GM23248 (cell line): ENCODE results near the gene SH3RF3. TPM values are rescaled to one million over a fixed set of nuclear protein-coding genes. Genes with fewer than 3 reads are reported as not detected.

ENCODE experiments used
- DNase-seq: peaks from one replicate; pipeline ENCODE4 v3.0.0-alpha.2; 2015
- H2AFZ ChIP-seq: fragments of 200-600 bp; sonication (generic); 2 replicates; pipeline ENCODE4 v1.6.1; 2016; ENCODE audit warnings: antibody characterized with exemption
- H3F3A ChIP-seq: fragments of 200-600 bp; sonication (generic); 2 replicates; pipeline ENCODE4 v1.6.1; 2016; ENCODE audit warnings: mild to moderate bottlenecking, antibody characterized with exemption, mixed run types; ENCODE audit not compliant: insufficient read depth
- H3K27ac ChIP-seq: fragments of 200-600 bp; sonication (generic); 2 replicates; pipeline ENCODE4 v1.5.1; 2016; ENCODE audit warnings: mild to moderate bottlenecking
- H3K27me3 ChIP-seq: fragments of 200-600 bp; sonication (generic); replicated peaks from 2 replicates; pipeline ENCODE4 v1.6.1; 2016; ENCODE audit warnings: mild to moderate bottlenecking; ENCODE audit not compliant: insufficient read depth
- H3K36me3 ChIP-seq: fragments of 200-600 bp; sonication (generic); 2 replicates; pipeline ENCODE4 v1.6.1; 2016; ENCODE audit warnings: low read depth, mild to moderate bottlenecking
- H3K4me1 ChIP-seq: fragments of 200-600 bp; sonication (generic); 2 replicates; pipeline ENCODE4 v1.6.1; 2016; ENCODE audit warnings: mild to moderate bottlenecking; ENCODE audit not compliant: insufficient read depth
- H3K4me2 ChIP-seq: fragments of 200-600 bp; sonication (generic); one replicate; pipeline ENCODE4 v1.6.1; 2016; ENCODE audit warnings: mild to moderate bottlenecking; ENCODE audit not compliant: unreplicated experiment
- H3K4me3 ChIP-seq: fragments of 200-600 bp; sonication (generic); 2 replicates; pipeline ENCODE4 v1.5.1; 2016; ENCODE audit warnings: mild to moderate bottlenecking
- H3K79me2 ChIP-seq: fragments of 200-600 bp; sonication (generic); 2 replicates; pipeline ENCODE4 v1.6.1; 2016; ENCODE audit warnings: mild to moderate bottlenecking; ENCODE audit not compliant: insufficient read depth
- H3K9ac ChIP-seq: fragments of 200-600 bp; sonication (generic); 2 replicates; pipeline ENCODE4 v1.6.1; 2016; ENCODE audit warnings: mild to moderate bottlenecking
- H3K9me2 ChIP-seq: fragments of 200-600 bp; sonication (generic); 2 replicates; pipeline ENCODE4 v1.6.1; 2016; ENCODE audit warnings: mixed run types, mild to moderate bottlenecking, moderate library complexity; ENCODE audit not compliant: insufficient read depth
- H3K9me3 ChIP-seq: fragments of 200-600 bp; sonication (generic); one replicate; pipeline ENCODE4 v1.6.1; 2017; ENCODE audit warnings: low read depth
- H4K20me1 ChIP-seq: fragments of 200-600 bp; sonication (generic); 2 replicates; pipeline ENCODE4 v1.6.0; 2016; ENCODE audit not compliant: insufficient read depth
- EZH2 ChIP-seq: fragments of 200-600 bp; sonication (generic); IDR thresholded peaks from 2 replicates; pipeline ENCODE4 v1.6.1; 2018; ENCODE audit warnings: antibody characterized with exemption, mild to moderate bottlenecking; ENCODE audit not compliant: insufficient read depth, poor library complexity, severe bottlenecking
- EZH2phosphoT487 ChIP-seq: fragments of 200-600 bp; sonication (generic); IDR thresholded peaks from 2 replicates; pipeline ENCODE4 v1.6.1; 2018; ENCODE audit warnings: antibody characterized with exemption, moderate library complexity, mild to moderate bottlenecking, low read depth; ENCODE audit not compliant: insufficient read depth
- whole genome bisulfite sequencing, 2 experiments: methylation state at CpG; one replicate each; pipeline ENCODE4 v1.1.6; 2015 to 2017; ENCODE audit warnings: low lambda C conversion rate in 2 of 2, low coverage in 1 of 2; ENCODE audit errors: missing lambda C conversion rate in 2 of 2; 5-methylcytosine and 5-hydroxymethylcytosine counted together
- in situ Hi-C: fragments of 300-500 bp; cut with MboI; formaldehyde crosslinking; loops from 2 replicates; pipeline ENCODE4 v1.15.0; 2020
- polyA plus RNA-seq: library from polyadenylated mRNA; unstranded; fragments of >200 nt; fragmentation: Nextera tagmentation; extraction: Ambion mirVana; gene quantifications from 2 replicates; pipeline ENCODE4 v1.2.1, GENCODE V29; 2016
- total RNA-seq: library from RNA; depleted of rRNA; stranded (reverse); fragments of >200 nt; shearing (Covaris generic); gene quantifications from 2 replicates; pipeline ENCODE4 v1.2.3, GENCODE V29; 2014

SH3RF3 gene
- total and polyA plus RNA-seq, 2 experiments from 2014 or later, result 1.5 to 5.2 TPM

DNA sequence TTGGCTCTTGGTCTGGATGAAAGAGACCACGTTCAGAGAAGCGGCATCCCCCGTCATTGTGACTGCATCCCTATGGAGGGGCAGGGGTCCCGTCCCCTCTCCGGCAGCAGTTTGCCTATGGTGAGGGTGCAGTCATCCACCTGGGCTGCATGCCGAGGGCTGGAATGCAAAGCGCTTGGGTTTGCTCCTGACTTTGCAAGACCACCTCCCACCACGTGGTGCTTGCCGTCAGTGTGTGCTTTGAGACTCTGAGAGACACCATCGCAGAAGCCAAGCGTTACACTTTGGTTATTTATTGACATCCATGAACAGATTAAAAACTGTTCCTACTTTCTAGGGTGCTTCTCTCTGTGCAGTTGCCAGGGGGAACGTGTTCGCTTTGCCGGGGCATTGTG is 59.5 kb downstream of the SH3RF3 start:
- WGBS, 2 experiments, result 89 to 93% methylated on average over 14 of the region's 14 CpGs
- Histone ChIP-seq H2AFZ (no peak overlapping the region), H3K4me1 (peaks cover 23% of the 10 kb centered on the region), H3K9me3 (no peaks in the 10 kb centered on the region), H3K4me2 (no peak overlapping the region), H3K79me2 (peaks cover 43% of the 10 kb centered on the region; the same call in 1 of the 2 replicates), H4K20me1 (0 out of 2 replicates have a peak, but pooled peaks cover 6% of the 10 kb centered on the region), H3F3A (peaks cover 26% of the 10 kb centered on the region), H3K27me3 (no peaks in the 10 kb centered on the region), H3K36me3 (no peaks in the 10 kb centered on the region), H3K9me2 (no peaks in the 10 kb centered on the region), H3K27ac (no peak overlapping the region), H3K4me3 (no peak overlapping the region), H3K9ac (no peak overlapping the region)
- TF ChIP-seq EZH2phosphoT487, result no peak
- no peak for TF ChIP-seq EZH2
- no peak for DNase-seq
- in situ Hi-C loops, result no loop called here

DNA sequence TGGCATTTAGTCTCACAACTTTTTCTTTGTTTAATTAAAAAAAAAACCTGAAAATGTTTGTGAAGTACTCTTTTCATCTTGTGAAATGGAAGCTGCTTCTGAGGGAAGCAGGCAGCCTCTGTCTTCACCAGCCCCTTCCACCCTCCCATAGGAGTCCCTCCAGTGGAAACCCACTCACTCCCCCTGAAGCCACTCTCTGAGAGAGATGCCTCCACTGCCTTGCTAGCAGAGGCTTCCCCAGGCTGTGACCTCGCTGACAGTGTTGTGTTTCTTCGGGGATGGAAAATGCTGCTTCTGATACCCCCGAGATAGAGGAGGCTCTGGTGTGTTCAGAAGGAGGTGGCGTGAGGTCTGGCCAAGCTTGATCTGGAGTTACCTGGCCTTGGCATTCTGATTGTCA is 59.9 kb downstream of the SH3RF3 start:
- in situ Hi-C loops, result no loop called here
- Histone ChIP-seq H3K4me1 (peaks cover 23% of the 10 kb centered on the region), H3K9me2 (no peaks in the 10 kb centered on the region), H3K79me2 (peaks cover 40% of the 10 kb centered on the region; the same call in 1 of the 2 replicates), H3K9ac (no peak overlapping the region), H3K4me2 (no peak overlapping the region), H3K4me3 (no peak overlapping the region), H3K9me3 (no peaks in the 10 kb centered on the region), H2AFZ (no peak overlapping the region), H3F3A (peaks cover 26% of the 10 kb centered on the region), H4K20me1 (0 out of 2 replicates have a peak, but pooled peaks cover 6% of the 10 kb centered on the region), H3K27ac (no peak overlapping the region), H3K36me3 (no peaks in the 10 kb centered on the region), H3K27me3 (no peaks in the 10 kb centered on the region)
- DNase-seq, result no peak
- no peak for TF ChIP-seq EZH2phosphoT487
- TF ChIP-seq EZH2, result no peak
- 98 to 100% methylated on average over 4 of the region's 4 CpGs for WGBS, 2 experiments

DNA sequence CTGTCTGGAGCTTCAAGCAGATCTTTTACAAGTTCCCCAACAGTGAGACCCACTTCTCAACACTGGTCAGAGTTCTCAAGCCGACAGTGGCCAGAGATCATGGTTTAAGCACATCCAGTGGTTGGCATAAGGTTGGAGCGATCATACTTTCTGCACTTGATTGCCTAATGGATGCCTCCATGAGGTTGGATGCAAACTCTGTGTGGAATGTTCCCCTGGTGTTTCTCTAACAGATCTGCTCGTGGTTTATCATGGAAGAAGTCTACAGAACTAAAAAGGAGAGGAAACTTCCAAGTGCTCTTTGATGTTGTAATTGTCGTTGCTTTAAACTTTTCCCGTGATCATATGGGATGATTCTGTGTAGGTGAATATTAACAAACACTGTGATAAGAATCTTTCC is 60.7 kb downstream of the SH3RF3 start:
- Histone ChIP-seq H3K27ac (no peak overlapping the region), H3K9me3 (no peaks in the 10 kb centered on the region), H3K79me2 (peaks cover 35% of the 10 kb centered on the region; the same call in 1 of the 2 replicates), H3K36me3 (no peaks in the 10 kb centered on the region), H3K27me3 (no peaks in the 10 kb centered on the region), H4K20me1 (0 out of 2 replicates have a peak, but pooled peaks cover 6% of the 10 kb centered on the region), H3F3A (peaks cover 24% of the 10 kb centered on the region), H3K4me1 (peaks cover 20% of the 10 kb centered on the region), H3K9me2 (no peaks in the 10 kb centered on the region), H3K9ac (no peak overlapping the region), H3K4me2 (no peak overlapping the region), H3K4me3 (no peak overlapping the region), H2AFZ (no peak overlapping the region)
- in situ Hi-C loops, result no loop called here
- DNase-seq, result no peak
- TF ChIP-seq EZH2phosphoT487 (no peak), EZH2 (no peak)
- WGBS, 2 experiments, result 88 to 91% methylated on average over 5 of the region's 5 CpGs

DNA sequence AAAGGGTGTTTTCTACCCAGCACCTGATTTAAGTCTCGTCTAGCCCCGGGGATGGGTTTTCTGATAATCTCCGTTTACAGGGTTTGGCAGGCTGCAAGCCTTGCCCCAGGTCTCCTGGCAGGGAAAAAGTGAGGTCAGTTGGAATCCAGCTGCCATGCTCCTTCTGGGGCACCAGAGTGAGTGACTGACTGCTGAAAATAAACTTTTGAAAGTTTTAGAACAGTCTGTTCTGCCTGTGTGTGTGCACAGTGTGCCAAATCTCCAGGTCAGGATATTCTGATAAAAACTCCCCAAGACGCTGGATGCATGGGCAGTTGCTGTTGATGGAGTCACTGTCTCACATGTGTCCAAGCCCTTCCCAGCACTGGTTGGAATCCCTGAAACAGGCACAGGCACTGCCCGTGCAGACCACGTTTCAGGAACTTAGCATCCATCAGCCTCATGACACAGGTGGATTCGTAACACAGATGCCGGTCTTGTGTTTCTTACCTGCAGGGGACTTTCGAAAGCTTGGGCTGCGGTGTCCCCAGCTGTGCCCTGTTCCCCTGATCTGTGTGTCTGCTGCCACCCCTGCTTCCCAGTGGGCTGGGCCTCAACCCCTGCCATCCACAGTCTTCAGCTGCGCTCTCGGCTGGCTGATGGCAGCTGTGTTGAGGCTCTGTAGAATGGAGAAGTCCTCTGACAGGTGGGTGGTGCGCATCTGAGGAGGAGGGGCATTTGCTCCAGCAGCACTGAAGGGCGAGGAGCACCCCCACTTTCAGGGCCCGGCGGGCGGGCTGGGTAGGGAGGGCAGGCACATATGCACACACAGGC is 65.0 kb downstream of the SH3RF3 start:
- DNase-seq, result no peak
- 86 to 90% methylated on average over 16 to 17 of the region's 17 CpGs for WGBS, 2 experiments
- 0 out of 2 replicates have a peak, but pooled peaks cover 9% of the 10 kb centered on the region for H4K20me1 ChIP-seq

More for the DNA sequence above, 65.0 kb downstream of the SH3RF3 start:
- Histone ChIP-seq H3K27ac (no peak overlapping the region), H3K4me2 (no peak overlapping the region), H3K4me3 (no peak overlapping the region), H3K9ac (no peak overlapping the region), H3K9me3 (no peaks in the 10 kb centered on the region), H2AFZ (no peak overlapping the region), H3K27me3 (no peaks in the 10 kb centered on the region), H3K9me2 (no peaks in the 10 kb centered on the region), H3K36me3 (no peaks in the 10 kb centered on the region), H3K4me1 (no peaks in the 10 kb centered on the region), H3K79me2 (peaks cover 32% of the 10 kb centered on the region; the same call in 1 of the 2 replicates), H3F3A (no peaks in the 10 kb centered on the region)
- in situ Hi-C loops, result no loop called here
- no peak for TF ChIP-seq EZH2
- TF ChIP-seq EZH2phosphoT487, result no peak
